NCI-H345 treated with DMSO at 0.1 percent for 48 hours (cell line): Measurements from ENCODE around the gene MATN4.

ENCODE experiments used
- DNase-seq: peaks from one replicate; lab custom pipeline; 2025; ENCODE audit not compliant: unreplicated experiment; lab: John Stamatoyannopoulos, UW

Gene MATN4

GRCh38 chr20:45293041-45294002 lies 14.8 kb downstream of the MATN4 start:
- peak; percentile 71 for DNase-seq

- no peak for DNase-seq
Observed at GRCh38 chr20:45292343-45292742, 15.8 kb downstream of the MATN4 start.

- no peak for DNase-seq
Observed at GRCh38 chr20:45291526-45291925, 16.6 kb downstream of the MATN4 start.

- peak; percentile 83 for DNase-seq
Observed at GRCh38 chr20:45290677-45291355, 17.3 kb downstream of the MATN4 start.

GRCh38 chr20:45289942-45290676 lies 18.0 kb downstream of the MATN4 start:
- DNase-seq = no peak

- DNase-seq = no peak
Observed at GRCh38 chr20:45288860-45289259, 19.2 kb downstream of the MATN4 start.

- no peak for DNase-seq
Observed at GRCh38 chr20:45288376-45288775, 19.7 kb downstream of the MATN4 start.

- DNase-seq = no peak
Observed at GRCh38 chr20:45283551-45284057, 24.5 kb downstream of the MATN4 start.

- DNase-seq = no peak
Observed at GRCh38 chr20:45282700-45283550, 25.2 kb downstream of the MATN4 start.

GRCh38 chr20:45279992-45280391 lies 28.1 kb downstream of the MATN4 start:
- DNase-seq = no peak

GRCh38 chr20:45275338-45275737 lies 32.8 kb downstream of the MATN4 start:
- no peak for DNase-seq

GRCh38 chr20:45269754-45270270 lies 38.3 kb downstream of the MATN4 start:
- no peak for DNase-seq

- DNase-seq = no peak
Observed at GRCh38 chr20:45269056-45269455, 39.0 kb downstream of the MATN4 start.

- no peak for DNase-seq
Observed at GRCh38 chr20:45268531-45268930, 39.6 kb downstream of the MATN4 start.

- DNase-seq = no peak
Observed at GRCh38 chr20:45266977-45267376, 41.1 kb downstream of the MATN4 start.

- DNase-seq = no peak
Observed at GRCh38 chr20:45263556-45264266, 44.4 kb downstream of the MATN4 start.

- DNase-seq = no peak
Observed at GRCh38 chr20:45258664-45259063, 49.4 kb downstream of the MATN4 start.

GRCh38 chr20:45258259-45258658 lies 49.8 kb downstream of the MATN4 start:
- no peak for DNase-seq

GRCh38 chr20:45257711-45258110 lies 50.4 kb downstream of the MATN4 start:
- no peak for DNase-seq
